Colonic mucosa (tissue), 4 donors: Measurements from ENCODE around the gene ALOX15. TPM values are rescaled to one million over a fixed set of nuclear protein-coding genes. Genes with fewer than 3 reads are reported as not detected.
"Not testable (repeated sequence)": the region's sequence is repeated elsewhere in the genome, so short reads cannot be mapped to it uniquely, and the experiment has no call there.

Experiments used
- DNase-seq: peaks from one replicate; pipeline ENCODE4 v3.0.0-alpha.2; 2020
- H3K27ac ChIP-seq: fragments of 200-600 bp; one replicate; pipeline ENCODE4 v1.8.0; 2021
- H3K27me3 ChIP-seq: fragments of 200-600 bp; one replicate; pipeline ENCODE4 v1.8.0; 2021
- H3K36me3 ChIP-seq: fragments of 200-600 bp; one replicate; pipeline ENCODE4 v1.8.0; 2021
- H3K4me1 ChIP-seq: fragments of 200-600 bp; one replicate; pipeline ENCODE4 v1.8.0; 2021; ENCODE audit warnings: mild to moderate bottlenecking
- H3K4me3 ChIP-seq: fragments of 200-600 bp; one replicate; pipeline ENCODE4 v1.8.0; 2021
- H3K9ac ChIP-seq, 2 donors: one replicate each; pipeline ENCODE4 v1.7.0; 2013; ENCODE audit warnings: control low read depth in 2 of 2, low read depth in 2 of 2, low read length in 2 of 2
- H3K9me3 ChIP-seq: fragments of 200-600 bp; one replicate; pipeline ENCODE4 v1.8.0; 2021
- CTCF ChIP-seq: fragments of 200-600 bp; IDR thresholded peaks from one replicate; pipeline ENCODE4 v1.8.0; 2022; ENCODE audit warnings: antibody characterized with exemption, mild to moderate bottlenecking
- intact Hi-C: fragments of 100-400 bp; cut with DNase I; formaldehyde crosslinking; loops from one replicate; pipeline ENCODE4 v1.14.1; 2022
- total RNA-seq, 2 donors: library from RNA; stranded (reverse); fragmentation: NEBNext Ultra II Directional in 1 of 2; extraction: Animal tissue kit (Norgen Biotek cat#: 25700) in 1 of 2; gene quantifications; one replicate each; pipeline ENCODE4 v1.2.1, GENCODE V29; 2021
- donor health status: healthy.
- donor health status: DM: no; HTN: no; CAD: no.
- donor health status: DM: no; HTN: no; CAD: no.

ALOX15 gene
- total RNA-seq, 2 donors from 2014 or later: 0.13 TPM; not detected in 1

- no peaks in the 10 kb centered on the region for H3K27me3 ChIP-seq
- no peak overlapping the region for H3K9ac ChIP-seq
- no peak overlapping the region for H3K4me3 ChIP-seq
- H3K4me1 ChIP-seq: no peaks in the 10 kb centered on the region
- TF ChIP-seq CTCF: no peak
- H3K27ac ChIP-seq: no peak overlapping the region
- intact Hi-C loops: no loop called here
- no peak for DNase-seq
- H3K9me3 ChIP-seq: no peaks in the 10 kb centered on the region
- H3K36me3 ChIP-seq: no peaks in the 10 kb centered on the region
Observed at GRCh38 chr17:4605826-4606225, 35.7 kb downstream of the ALOX15 start.

- H3K27ac ChIP-seq: not testable (repeated sequence)
Observed at GRCh38 chr17:4604736-4605135, 36.7 kb downstream of the ALOX15 start.

GRCh38 chr17:4604111-4604644, 37.3 kb downstream of the ALOX15 start:
- Histone ChIP-seq H3K9ac (no peak overlapping the region), H3K9me3 (no peaks in the 10 kb centered on the region), H3K27ac (no peak overlapping the region), H3K4me1 (no peaks in the 10 kb centered on the region), H3K4me3 (no peak overlapping the region), H3K27me3 (no peaks in the 10 kb centered on the region), H3K36me3 (no peaks in the 10 kb centered on the region)
- no peak for TF ChIP-seq CTCF
- no peak for DNase-seq
- intact Hi-C loops: no loop called here

More at GRCh38 chr17:4604736-4605135, 36.7 kb downstream of the ALOX15 start:
- H3K9me3 ChIP-seq, H3K9ac ChIP-seq, H3K4me3 ChIP-seq, H3K4me1 ChIP-seq, intact Hi-C loops, H3K27me3 ChIP-seq, DNase-seq, H3K36me3 ChIP-seq: not testable (repeated sequence)

- no peak overlapping the region for H3K4me3 ChIP-seq
- no peaks in the 10 kb centered on the region for H3K36me3 ChIP-seq
- DNase-seq: no peak
- intact Hi-C loops: no loop called here
- H3K27ac ChIP-seq: no peak overlapping the region
- H3K4me1 ChIP-seq: no peaks in the 10 kb centered on the region
- H3K27me3 ChIP-seq: no peaks in the 10 kb centered on the region
- no peaks in the 10 kb centered on the region for H3K9me3 ChIP-seq
- no peak for TF ChIP-seq CTCF
- no peak overlapping the region for H3K9ac ChIP-seq
Observed at GRCh38 chr17:4602041-4602440, 39.4 kb downstream of the ALOX15 start.

GRCh38 chr17:4601326-4601725, 40.2 kb downstream of the ALOX15 start:
- Histone ChIP-seq H3K27ac (no peak overlapping the region), H3K27me3 (no peaks in the 10 kb centered on the region), H3K9me3 (no peaks in the 10 kb centered on the region), H3K4me1 (no peaks in the 10 kb centered on the region), H3K9ac (no peak overlapping the region), H3K4me3 (no peak overlapping the region), H3K36me3 (no peaks in the 10 kb centered on the region)
- intact Hi-C loops: no loop called here
- no peak for DNase-seq
- TF ChIP-seq CTCF: no peak

GRCh38 chr17:4600563-4600962, 40.9 kb downstream of the ALOX15 start:
- H3K4me3 ChIP-seq: no peak overlapping the region
- intact Hi-C loops: no loop called here
- H3K4me1 ChIP-seq: no peaks in the 10 kb centered on the region
- H3K36me3 ChIP-seq: no peaks in the 10 kb centered on the region
- no peak for TF ChIP-seq CTCF
- H3K9me3 ChIP-seq: no peaks in the 10 kb centered on the region
- no peak overlapping the region for H3K9ac ChIP-seq
- no peak for DNase-seq
- no peak overlapping the region for H3K27ac ChIP-seq
- no peaks in the 10 kb centered on the region for H3K27me3 ChIP-seq
